ENCODE measurements around the gene FRMD3.

The FRMD3 gene

DNA sequence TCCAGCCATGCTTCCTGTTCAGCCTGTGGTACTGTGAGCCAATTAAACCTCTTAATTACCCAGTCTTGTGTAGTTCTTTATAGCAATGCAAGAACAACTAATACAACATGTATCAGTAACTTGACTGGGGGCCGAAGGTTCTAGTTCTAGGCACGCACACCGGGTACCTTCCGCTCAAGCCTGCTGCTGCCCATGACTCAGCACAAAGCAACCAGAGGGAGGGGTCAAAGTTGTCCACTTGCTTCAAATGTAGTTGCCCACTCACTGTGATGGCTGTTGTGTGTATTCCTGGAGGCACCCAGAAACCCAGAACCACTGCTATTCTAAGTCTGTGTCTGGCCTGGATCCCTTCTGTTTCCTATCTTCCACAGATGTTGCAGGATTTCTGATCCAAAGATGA, 222.6 kb downstream of the FRMD3 start:
- H3K36me3 ChIP-seq (ENCODE audit: control insufficient read depth, insufficient read depth, low read length): no peaks in the 10 kb centered on the region
- no peaks in the 10 kb centered on the region for H3K9me3 ChIP-seq (ENCODE audit: control insufficient read depth, insufficient read depth, low read length)
- H3K27me3 ChIP-seq (ENCODE audit: control insufficient read depth, insufficient read depth, low read length): no peaks in the 10 kb centered on the region
- no peak overlapping the region for H3K9ac ChIP-seq (ENCODE audit: low read depth, low read length)
- H3K4me1 ChIP-seq (ENCODE audit: control insufficient read depth, insufficient read depth, low read length): no peaks in the 10 kb centered on the region
- no peak overlapping the region for H3K4me3 ChIP-seq (ENCODE audit: low read depth, low read length)

DNA sequence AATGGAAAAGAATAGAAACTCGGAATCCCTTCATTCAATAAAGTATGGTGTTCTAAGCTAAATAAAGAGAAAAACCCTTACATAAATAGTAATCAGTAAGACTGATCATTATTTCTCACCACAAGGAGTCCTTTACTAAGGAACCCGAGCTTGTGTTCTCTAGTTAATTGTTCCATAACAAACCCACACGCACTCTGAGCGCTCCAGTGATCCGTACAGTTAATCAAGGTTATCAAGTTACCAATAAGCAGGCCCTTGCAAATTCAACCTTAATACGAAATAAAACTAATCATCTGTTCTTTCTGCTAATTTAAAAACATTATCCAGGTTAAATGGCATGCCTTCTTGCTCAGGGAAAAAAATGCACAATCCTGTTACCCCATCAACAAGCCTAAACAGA, 224.4 kb downstream of the FRMD3 start:
- Histone ChIP-seq H3K36me3 (ENCODE audit: control insufficient read depth, insufficient read depth, low read length) (no peaks in the 10 kb centered on the region), H3K4me3 (ENCODE audit: low read depth, low read length) (no peak overlapping the region), H3K4me1 (ENCODE audit: control insufficient read depth, insufficient read depth, low read length) (no peaks in the 10 kb centered on the region), H3K27me3 (ENCODE audit: control insufficient read depth, insufficient read depth, low read length) (no peaks in the 10 kb centered on the region), H3K9ac (ENCODE audit: low read depth, low read length) (no peak overlapping the region), H3K9me3 (ENCODE audit: control insufficient read depth, insufficient read depth, low read length) (no peaks in the 10 kb centered on the region)

DNA sequence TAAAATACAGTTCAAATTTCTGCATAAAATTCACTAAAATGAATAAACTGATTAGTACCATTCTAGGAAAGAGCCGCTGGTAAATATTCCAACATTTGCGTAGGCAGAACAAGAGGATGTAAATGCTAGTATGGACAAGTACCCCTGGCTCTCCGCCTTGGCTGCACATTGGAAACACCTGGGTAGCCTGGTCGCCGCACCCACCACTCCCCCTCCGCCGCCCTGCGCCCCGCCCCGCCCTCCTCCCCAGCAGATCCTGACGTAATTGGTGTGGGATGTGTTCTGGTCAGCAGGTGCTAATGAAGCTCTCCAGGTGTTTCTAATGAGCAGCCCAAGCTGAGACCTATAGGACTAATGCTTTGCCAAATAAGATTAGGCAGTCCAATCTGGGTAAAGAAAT, 225.7 kb downstream of the FRMD3 start:
- Histone ChIP-seq H3K27me3 (ENCODE audit: control insufficient read depth, insufficient read depth, low read length) (no peaks in the 10 kb centered on the region), H3K9me3 (ENCODE audit: control insufficient read depth, insufficient read depth, low read length) (no peaks in the 10 kb centered on the region), H3K36me3 (ENCODE audit: control insufficient read depth, insufficient read depth, low read length) (no peaks in the 10 kb centered on the region), H3K9ac (ENCODE audit: low read depth, low read length) (no peak overlapping the region), H3K4me1 (ENCODE audit: control insufficient read depth, insufficient read depth, low read length) (no peaks in the 10 kb centered on the region), H3K4me3 (ENCODE audit: low read depth, low read length) (no peak overlapping the region)

- H3K9ac ChIP-seq (ENCODE audit: low read depth, low read length): no peak overlapping the region
- no peaks in the 10 kb centered on the region for H3K27me3 ChIP-seq (ENCODE audit: control insufficient read depth, insufficient read depth, low read length)
- no peaks in the 10 kb centered on the region for H3K9me3 ChIP-seq (ENCODE audit: control insufficient read depth, insufficient read depth, low read length)
- no peaks in the 10 kb centered on the region for H3K4me1 ChIP-seq (ENCODE audit: control insufficient read depth, insufficient read depth, low read length)
- no peak overlapping the region for H3K4me3 ChIP-seq (ENCODE audit: low read depth, low read length)
- no peaks in the 10 kb centered on the region for H3K36me3 ChIP-seq (ENCODE audit: control insufficient read depth, insufficient read depth, low read length)
These were observed 231.0 kb downstream of the FRMD3 start for GRCh38 chr9:83307066-83307724.

DNA sequence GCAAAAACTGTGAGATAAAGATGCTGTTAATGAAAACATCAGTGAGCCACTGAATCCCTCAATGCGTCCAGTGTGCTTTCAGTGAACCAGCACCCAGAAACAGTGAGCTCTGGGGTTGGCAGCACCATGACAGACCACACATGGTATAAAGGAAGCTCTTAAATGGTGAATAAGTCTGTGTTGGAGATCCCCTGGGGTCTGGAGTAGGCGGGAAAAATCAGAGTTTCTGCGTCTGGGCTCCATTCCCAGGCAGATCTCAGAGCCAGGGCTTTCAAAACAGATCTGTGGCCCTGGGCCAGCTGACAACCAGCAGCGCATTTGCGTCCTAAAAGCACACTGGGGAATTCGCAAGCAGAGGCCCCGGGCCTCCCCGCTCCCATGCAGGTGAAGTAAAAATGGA, 233.5 kb downstream of the FRMD3 start:
- Histone ChIP-seq H3K36me3 (ENCODE audit: control insufficient read depth, insufficient read depth, low read length) (no peaks in the 10 kb centered on the region), H3K9ac (ENCODE audit: low read depth, low read length) (no peak overlapping the region), H3K27me3 (ENCODE audit: control insufficient read depth, insufficient read depth, low read length) (no peaks in the 10 kb centered on the region), H3K4me1 (ENCODE audit: control insufficient read depth, insufficient read depth, low read length) (no peaks in the 10 kb centered on the region), H3K4me3 (ENCODE audit: low read depth, low read length) (no peak overlapping the region), H3K9me3 (ENCODE audit: control insufficient read depth, insufficient read depth, low read length) (no peaks in the 10 kb centered on the region)

- Histone ChIP-seq H3K9ac (ENCODE audit: low read depth, low read length) (no peak overlapping the region), H3K4me1 (ENCODE audit: control insufficient read depth, insufficient read depth, low read length) (no peaks in the 10 kb centered on the region), H3K36me3 (ENCODE audit: control insufficient read depth, insufficient read depth, low read length) (no peaks in the 10 kb centered on the region), H3K4me3 (ENCODE audit: low read depth, low read length) (no peak overlapping the region), H3K9me3 (ENCODE audit: control insufficient read depth, insufficient read depth, low read length) (no peaks in the 10 kb centered on the region), H3K27me3 (ENCODE audit: control insufficient read depth, insufficient read depth, low read length) (no peaks in the 10 kb centered on the region)
These were observed 238.6 kb downstream of the FRMD3 start for GRCh38 chr9:83299571-83299970.

- Histone ChIP-seq H3K9me3 (ENCODE audit: control insufficient read depth, insufficient read depth, low read length) (no peaks in the 10 kb centered on the region), H3K36me3 (ENCODE audit: control insufficient read depth, insufficient read depth, low read length) (no peaks in the 10 kb centered on the region), H3K4me1 (ENCODE audit: control insufficient read depth, insufficient read depth, low read length) (no peaks in the 10 kb centered on the region), H3K27me3 (ENCODE audit: control insufficient read depth, insufficient read depth, low read length) (no peaks in the 10 kb centered on the region), H3K4me3 (ENCODE audit: low read depth, low read length) (no peak overlapping the region), H3K9ac (ENCODE audit: low read depth, low read length) (no peak overlapping the region)
These were observed 239.1 kb downstream of the FRMD3 start for GRCh38 chr9:83299094-83299493.

GRCh38 chr9:83296123-83296522, 242.1 kb downstream of the FRMD3 start:
- no peak overlapping the region for H3K9ac ChIP-seq (ENCODE audit: low read depth, low read length)
- H3K36me3 ChIP-seq (ENCODE audit: control insufficient read depth, insufficient read depth, low read length): no peaks in the 10 kb centered on the region
- no peaks in the 10 kb centered on the region for H3K4me1 ChIP-seq (ENCODE audit: control insufficient read depth, insufficient read depth, low read length)
- H3K27me3 ChIP-seq (ENCODE audit: control insufficient read depth, insufficient read depth, low read length): no peaks in the 10 kb centered on the region
- no peaks in the 10 kb centered on the region for H3K9me3 ChIP-seq (ENCODE audit: control insufficient read depth, insufficient read depth, low read length)
- no peak overlapping the region for H3K4me3 ChIP-seq (ENCODE audit: low read depth, low read length)

DNA sequence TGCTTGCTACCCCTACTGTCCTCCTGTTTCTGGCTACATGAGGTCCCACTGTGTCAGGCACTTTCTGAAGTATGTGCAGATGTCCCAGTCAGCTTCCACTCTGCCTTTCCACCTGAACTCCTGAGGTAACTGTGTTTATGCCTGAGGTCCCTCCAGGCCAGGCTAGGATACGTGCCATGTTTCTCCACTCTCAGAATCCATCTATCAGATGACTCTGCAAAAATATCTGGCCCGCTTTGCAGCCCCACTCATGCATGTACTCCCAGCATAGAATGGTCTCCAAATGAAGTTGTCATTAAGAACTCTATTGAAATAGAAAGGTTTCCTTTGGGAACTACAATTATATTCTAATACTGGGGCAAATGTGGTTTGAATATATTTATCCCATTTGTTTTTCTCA, 243.4 kb downstream of the FRMD3 start:
- Histone ChIP-seq H3K27me3 (ENCODE audit: control insufficient read depth, insufficient read depth, low read length) (no peaks in the 10 kb centered on the region), H3K36me3 (ENCODE audit: control insufficient read depth, insufficient read depth, low read length) (no peaks in the 10 kb centered on the region), H3K9ac (ENCODE audit: low read depth, low read length) (no peak overlapping the region), H3K4me1 (ENCODE audit: control insufficient read depth, insufficient read depth, low read length) (no peaks in the 10 kb centered on the region), H3K9me3 (ENCODE audit: control insufficient read depth, insufficient read depth, low read length) (no peaks in the 10 kb centered on the region), H3K4me3 (ENCODE audit: low read depth, low read length) (no peak overlapping the region)

DNA sequence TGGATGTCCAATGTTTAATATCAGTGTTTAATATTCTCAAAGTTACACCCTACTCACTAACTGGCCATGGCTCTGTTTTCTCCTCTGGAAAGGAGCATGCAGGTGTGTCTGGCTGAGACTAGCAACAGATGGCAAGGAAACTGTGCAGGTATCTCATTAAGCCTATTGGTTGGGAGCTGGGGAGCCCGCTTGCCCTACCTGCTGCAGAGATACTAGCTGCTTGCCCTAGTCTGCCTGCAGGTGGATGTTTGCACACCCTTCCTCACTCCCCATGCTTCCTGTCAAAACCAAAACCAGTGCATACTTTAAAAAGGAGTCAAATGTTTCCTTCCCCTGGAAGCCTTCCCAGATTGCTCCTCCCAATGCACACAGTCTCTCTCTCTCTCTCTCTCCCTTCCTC, 247.0 kb downstream of the FRMD3 start:
- Histone ChIP-seq H3K27me3 (ENCODE audit: control insufficient read depth, insufficient read depth, low read length) (no peaks in the 10 kb centered on the region), H3K4me3 (ENCODE audit: low read depth, low read length) (no peak overlapping the region), H3K9ac (ENCODE audit: low read depth, low read length) (no peak overlapping the region), H3K9me3 (ENCODE audit: control insufficient read depth, insufficient read depth, low read length) (no peaks in the 10 kb centered on the region), H3K36me3 (ENCODE audit: control insufficient read depth, insufficient read depth, low read length) (no peaks in the 10 kb centered on the region), H3K4me1 (ENCODE audit: control insufficient read depth, insufficient read depth, low read length) (no peaks in the 10 kb centered on the region)

DNA sequence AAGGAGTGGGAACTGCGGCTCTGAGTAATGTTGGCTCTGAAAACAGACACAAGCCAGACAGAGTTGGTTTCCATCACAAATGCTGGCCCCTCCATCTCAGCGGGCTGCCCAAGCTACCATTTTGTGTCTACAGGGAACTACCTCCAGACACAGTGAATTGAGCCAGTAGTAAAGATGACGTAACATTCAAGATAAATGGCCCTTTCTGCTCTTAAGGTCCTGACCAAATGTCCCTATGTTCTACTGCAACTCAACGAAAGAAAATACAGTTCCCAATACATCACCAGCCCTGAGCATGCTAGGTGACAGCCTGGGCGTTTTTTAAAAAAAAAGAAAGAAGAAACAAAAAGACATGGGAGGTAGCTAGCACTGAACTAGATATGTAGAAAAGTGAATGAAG, 247.5 kb downstream of the FRMD3 start:
- no peaks in the 10 kb centered on the region for H3K4me1 ChIP-seq (ENCODE audit: control insufficient read depth, insufficient read depth, low read length)
- H3K4me3 ChIP-seq (ENCODE audit: low read depth, low read length): no peak overlapping the region
- H3K27me3 ChIP-seq (ENCODE audit: control insufficient read depth, insufficient read depth, low read length): no peaks in the 10 kb centered on the region
- H3K9me3 ChIP-seq (ENCODE audit: control insufficient read depth, insufficient read depth, low read length): no peaks in the 10 kb centered on the region
- H3K9ac ChIP-seq (ENCODE audit: low read depth, low read length): no peak overlapping the region
- no peaks in the 10 kb centered on the region for H3K36me3 ChIP-seq (ENCODE audit: control insufficient read depth, insufficient read depth, low read length)

- H3K27me3 ChIP-seq (ENCODE audit: control insufficient read depth, insufficient read depth, low read length): no peaks in the 10 kb centered on the region
- H3K36me3 ChIP-seq (ENCODE audit: control insufficient read depth, insufficient read depth, low read length): no peaks in the 10 kb centered on the region
- no peaks in the 10 kb centered on the region for H3K9me3 ChIP-seq (ENCODE audit: control insufficient read depth, insufficient read depth, low read length)
- no peak overlapping the region for H3K9ac ChIP-seq (ENCODE audit: low read depth, low read length)
- no peaks in the 10 kb centered on the region for H3K4me1 ChIP-seq (ENCODE audit: control insufficient read depth, insufficient read depth, low read length)
- H3K4me3 ChIP-seq (ENCODE audit: low read depth, low read length): no peak overlapping the region
These were observed 251.2 kb downstream of the FRMD3 start for GRCh38 chr9:83287021-83287420.
